Neural cell (in vitro differentiated cells): ENCODE data around the gene SHOX.
"Not testable (repeated sequence)": the region's sequence is repeated elsewhere in the genome, so short reads cannot be mapped to it uniquely, and the experiment has no call there.

ENCODE experiments used
- EZH2 ChIP-seq: fragments of 200-600, 300-800 bp; shearing (Covaris generic), sonication (generic); IDR thresholded peaks from 2 replicates; pipeline ENCODE4 v1.6.1; 2014; ENCODE audit warnings: antibody characterized with exemption, low read length, borderline replicate concordance, mild to moderate bottlenecking; ENCODE audit not compliant: insufficient read depth, poor library complexity, severe bottlenecking
- REST ChIP-seq: IDR thresholded peaks from 2 replicates; pipeline ENCODE4 v1.6.1; 2012; ENCODE audit warnings: borderline replicate concordance
- TAF1 ChIP-seq: IDR thresholded peaks from 2 replicates; pipeline ENCODE4 v1.6.1; 2012; ENCODE audit warnings: low read depth
- TF ChIP-seq, protein P1 (sequence below): fragments of 450-650 bp; IDR thresholded peaks from 2 replicates; pipeline ENCODE4 v1.5.1; 2014; ENCODE audit warnings: antibody characterized with exemption, mild to moderate bottlenecking, moderate library complexity; ENCODE audit not compliant: poor library complexity, severe bottlenecking

DNA sequence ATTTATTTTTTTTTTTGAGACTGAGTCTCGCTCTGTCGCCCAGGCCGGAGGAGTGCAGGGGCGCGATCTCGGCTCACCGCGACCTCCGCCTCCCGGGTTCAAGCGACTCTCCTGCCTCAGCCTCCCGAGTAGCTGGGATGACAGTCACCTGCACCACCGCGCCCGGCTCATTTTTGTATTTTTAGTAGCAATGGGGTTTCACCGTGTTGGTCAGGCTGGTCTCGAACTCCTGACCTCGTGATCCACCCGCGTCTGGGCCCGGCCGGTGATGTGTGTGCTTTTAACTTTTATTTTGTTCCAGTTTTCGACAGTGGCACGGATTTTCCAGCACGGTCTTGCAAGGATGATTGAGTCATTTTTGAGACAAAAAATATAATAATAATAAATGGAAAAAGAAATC is 21.3 kb downstream of the SHOX start:
- TF ChIP-seq, protein P1, sequence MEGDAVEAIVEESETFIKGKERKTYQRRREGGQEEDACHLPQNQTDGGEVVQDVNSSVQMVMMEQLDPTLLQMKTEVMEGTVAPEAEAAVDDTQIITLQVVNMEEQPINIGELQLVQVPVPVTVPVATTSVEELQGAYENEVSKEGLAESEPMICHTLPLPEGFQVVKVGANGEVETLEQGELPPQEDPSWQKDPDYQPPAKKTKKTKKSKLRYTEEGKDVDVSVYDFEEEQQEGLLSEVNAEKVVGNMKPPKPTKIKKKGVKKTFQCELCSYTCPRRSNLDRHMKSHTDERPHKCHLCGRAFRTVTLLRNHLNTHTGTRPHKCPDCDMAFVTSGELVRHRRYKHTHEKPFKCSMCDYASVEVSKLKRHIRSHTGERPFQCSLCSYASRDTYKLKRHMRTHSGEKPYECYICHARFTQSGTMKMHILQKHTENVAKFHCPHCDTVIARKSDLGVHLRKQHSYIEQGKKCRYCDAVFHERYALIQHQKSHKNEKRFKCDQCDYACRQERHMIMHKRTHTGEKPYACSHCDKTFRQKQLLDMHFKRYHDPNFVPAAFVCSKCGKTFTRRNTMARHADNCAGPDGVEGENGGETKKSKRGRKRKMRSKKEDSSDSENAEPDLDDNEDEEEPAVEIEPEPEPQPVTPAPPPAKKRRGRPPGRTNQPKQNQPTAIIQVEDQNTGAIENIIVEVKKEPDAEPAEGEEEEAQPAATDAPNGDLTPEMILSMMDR: not testable (repeated sequence)
- not testable (repeated sequence) for TF ChIP-seq EZH2, TAF1, REST
